GM23338 (cell line): ENCODE data around the gene DMWD. TPM values are rescaled to one million over a fixed set of nuclear protein-coding genes. Genes with fewer than 3 reads are reported as not detected.

Experiments used
- ATAC-seq: fragments of 200-7000 bp; cut with Tn5 transposase; 3 replicates; pipeline ENCODE4 v1.9.1; 2020
- DNase-seq: peaks from one replicate; pipeline ENCODE4 v3.0.0-alpha.2; 2015; ENCODE audit warnings: low spot score
- H2AFZ ChIP-seq: fragments of 200-600 bp; sonication (generic); 2 replicates; pipeline ENCODE4 v1.8.0; 2016; ENCODE audit warnings: antibody characterized with exemption, mild to moderate bottlenecking, moderate library complexity
- H3F3A ChIP-seq: fragments of 200-600 bp; sonication (generic); replicated peaks from 2 replicates; pipeline ENCODE4 v1.8.0; 2017; ENCODE audit warnings: antibody characterized with exemption, mixed run types, low read depth
- H3K27ac ChIP-seq: fragments of 200-600 bp; sonication (generic); 2 replicates; pipeline ENCODE4 v1.6.1; 2016; ENCODE audit warnings: low read depth
- H3K27me3 ChIP-seq: fragments of 200-600 bp; sonication (generic); 2 replicates; pipeline ENCODE4 v1.8.0; 2016; ENCODE audit warnings: mild to moderate bottlenecking, mixed run types, moderate library complexity; ENCODE audit not compliant: insufficient read depth
- H3K36me3 ChIP-seq: fragments of 200-600 bp; sonication (generic); 2 replicates; pipeline ENCODE4 v1.8.0; 2016; ENCODE audit warnings: mild to moderate bottlenecking; ENCODE audit not compliant: insufficient read depth
- H3K4me1 ChIP-seq: fragments of 200-600 bp; sonication (generic); 2 replicates; pipeline ENCODE4 v1.8.0; 2016; ENCODE audit warnings: mild to moderate bottlenecking, moderate library complexity; ENCODE audit not compliant: insufficient read depth
- H3K4me2 ChIP-seq: fragments of 200-600 bp; sonication (generic); 2 replicates; pipeline ENCODE4 v1.7.1; 2017; ENCODE audit warnings: mixed run types
- H3K4me3 ChIP-seq: fragments of 200-600 bp; sonication (generic); 2 replicates; pipeline ENCODE4 v1.6.1; 2016; ENCODE audit warnings: mixed run types
- H3K79me2 ChIP-seq: fragments of 200-600 bp; sonication (generic); replicated peaks from 2 replicates; pipeline ENCODE4 v1.8.0; 2017; ENCODE audit warnings: mild to moderate bottlenecking; ENCODE audit not compliant: insufficient read depth
- H3K9me2 ChIP-seq: fragments of 200-600 bp; sonication (generic); 2 replicates; pipeline ENCODE4 v1.8.0; 2017; ENCODE audit not compliant: insufficient read depth
- H4K20me1 ChIP-seq: fragments of 200-600 bp; sonication (generic); replicated peaks from 2 replicates; pipeline ENCODE4 v1.8.0; 2017; ENCODE audit warnings: mild to moderate bottlenecking; ENCODE audit not compliant: insufficient read depth
- H3K27ac Mint-ChIP-seq: 2 replicates; pipeline ENCODE4 v1.8.0; 2020; ENCODE audit warnings: inconsistent platforms, mild to moderate bottlenecking, moderate library complexity, mixed read lengths
- H3K27me3 Mint-ChIP-seq: 3 replicates; pipeline ENCODE4 v1.8.0; 2022; ENCODE audit warnings: low read depth, mild to moderate bottlenecking, moderate library complexity, mixed read lengths, inconsistent platforms; ENCODE audit not compliant: insufficient read depth, poor library complexity
- H3K36me3 Mint-ChIP-seq: 3 replicates; pipeline ENCODE4 v1.8.0; 2021; ENCODE audit warnings: low read depth, mild to moderate bottlenecking, inconsistent platforms, moderate library complexity, mixed read lengths
- H3K4me1 Mint-ChIP-seq: 3 replicates; pipeline ENCODE4 v1.8.0; 2020; ENCODE audit warnings: mild to moderate bottlenecking, inconsistent platforms, mixed read lengths
- H3K4me3 Mint-ChIP-seq: 3 replicates; pipeline ENCODE4 v1.8.0; 2021; ENCODE audit warnings: moderate library complexity, mild to moderate bottlenecking, inconsistent platforms, mixed read lengths
- H3K9me3 Mint-ChIP-seq: 3 replicates; pipeline ENCODE4 v1.8.0; 2020; ENCODE audit warnings: moderate library complexity, mild to moderate bottlenecking, inconsistent platforms, mixed read lengths
- CREB1 ChIP-seq: fragments of 250-450 bp; sonication (Bioruptor Pico); IDR thresholded peaks from 2 replicates; pipeline ENCODE4 v1.5.0; 2020; ENCODE audit warnings: low read depth, mild to moderate bottlenecking, moderate library complexity
- EZH2 ChIP-seq: fragments of 200-600 bp; sonication (generic); IDR thresholded peaks from one replicate; pipeline ENCODE4 v1.8.0; 2017; ENCODE audit warnings: antibody characterized with exemption, mild to moderate bottlenecking, low read depth; ENCODE audit not compliant: unreplicated experiment
- EZH2phosphoT487 ChIP-seq: fragments of 200-600 bp; sonication (generic); IDR thresholded peaks from one replicate; pipeline ENCODE4 v1.8.1; 2018; ENCODE audit warnings: antibody characterized with exemption; ENCODE audit not compliant: unreplicated experiment
- JUNB ChIP-seq: IDR thresholded peaks from one replicate; pipeline ENCODE4 v1.6.1; 2016; ENCODE audit warnings: antibody characterized with exemption; ENCODE audit not compliant: unreplicated experiment
- NANOG ChIP-seq: IDR thresholded peaks from 2 replicates; pipeline ENCODE4 v1.6.1; 2016; ENCODE audit warnings: antibody characterized with exemption, borderline replicate concordance
- POLR2AphosphoS5 ChIP-seq: IDR thresholded peaks from 2 replicates; pipeline ENCODE4 v1.6.1; 2016; ENCODE audit warnings: antibody characterized with exemption, low read depth
- STAT1 ChIP-seq: IDR thresholded peaks from one replicate; pipeline ENCODE4 v1.6.1; 2016; ENCODE audit warnings: antibody characterized with exemption; ENCODE audit not compliant: unreplicated experiment
- ZNF114 ChIP-seq: fragments of 250-450 bp; sonication (Bioruptor Pico); IDR thresholded peaks from 2 replicates; pipeline ENCODE4 v1.5.0; 2020; ENCODE audit warnings: mild to moderate bottlenecking, moderate library complexity
- ZNF331 ChIP-seq: fragments of 250-450 bp; sonication (Bioruptor Pico); IDR thresholded peaks from 2 replicates; pipeline ENCODE4 v1.5.0; 2020; ENCODE audit warnings: low read depth, mild to moderate bottlenecking, moderate library complexity
- polyA plus RNA-seq: library from polyadenylated mRNA; unstranded; fragments of >200 nt; fragmentation: Nextera tagmentation; extraction: Ambion mirVana; gene quantifications from 2 replicates; pipeline ENCODE4 v1.2.1, GENCODE V29; 2016
- total RNA-seq: library from RNA; depleted of rRNA; stranded (reverse); fragments of >200 nt; shearing (Covaris generic); gene quantifications from 2 replicates; pipeline ENCODE4 v1.2.3, GENCODE V29; 2014
- TF ChIP-seq, protein P1 (sequence below): IDR thresholded peaks from 2 replicates; pipeline ENCODE4 v1.6.1; 2016; ENCODE audit warnings: antibody characterized with exemption
- TF ChIP-seq, protein P2 (sequence below): fragments of 250-450 bp; sonication (Bioruptor Pico); IDR thresholded peaks from 2 replicates; pipeline ENCODE4 v1.5.0; 2020; ENCODE audit warnings: mild to moderate bottlenecking, moderate library complexity
- TF ChIP-seq, protein P3 (sequence below): IDR thresholded peaks from one replicate; pipeline ENCODE4 v1.6.1; 2018; ENCODE audit warnings: antibody characterized with exemption; ENCODE audit not compliant: unreplicated experiment
- TF ChIP-seq, protein P4 (sequence below), 2 experiments: fragments of 200-600 bp in 1 of 2; sonication (generic) in 1 of 2; conservative IDR thresholded peaks; 2 replicates each; pipeline versions ENCODE4 v1.5.1 to v1.6.1; 2016 to 2017; ENCODE audit warnings: antibody characterized with exemption in 2 of 2, low read depth in 2 of 2, mild to moderate bottlenecking in 2 of 2, moderate library complexity in 1 of 2

The DMWD gene
- total and polyA plus RNA-seq, 2 experiments from 2014 or later = 12.1 to 45.6 TPM

DNA sequence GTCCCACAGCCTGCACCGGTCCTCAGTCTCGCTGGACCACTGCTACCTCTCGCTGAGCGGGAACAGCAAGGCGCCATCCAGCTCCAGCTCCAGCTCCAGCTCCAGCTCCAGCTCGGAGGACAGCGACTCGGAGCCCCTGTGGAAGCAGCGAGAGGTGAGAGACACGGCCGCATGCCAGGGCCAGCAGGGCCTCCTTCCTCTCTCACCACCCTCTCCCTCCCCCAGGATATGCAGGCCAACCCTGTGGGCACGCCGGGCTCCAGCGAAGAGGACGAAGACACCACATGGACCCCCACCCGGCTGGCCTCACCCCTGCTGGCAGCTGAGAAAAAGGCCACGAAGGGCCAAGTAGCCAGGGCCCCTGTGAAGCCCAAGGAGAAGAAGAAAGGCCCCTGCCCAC is 30.9 kb downstream of the DMWD start:
- TF ChIP-seq POLR2AphosphoS5 (no peak), ZNF114 (CRISPR knock-in tag) (no peak), NANOG (no peak), ZNF331 (no peak), CREB1 (CRISPR knock-in tag) (no peak), JUNB (no peak), STAT1 (no peak), EZH2phosphoT487 (no peak), EZH2 (no peak)
- TF ChIP-seq, protein P1, sequence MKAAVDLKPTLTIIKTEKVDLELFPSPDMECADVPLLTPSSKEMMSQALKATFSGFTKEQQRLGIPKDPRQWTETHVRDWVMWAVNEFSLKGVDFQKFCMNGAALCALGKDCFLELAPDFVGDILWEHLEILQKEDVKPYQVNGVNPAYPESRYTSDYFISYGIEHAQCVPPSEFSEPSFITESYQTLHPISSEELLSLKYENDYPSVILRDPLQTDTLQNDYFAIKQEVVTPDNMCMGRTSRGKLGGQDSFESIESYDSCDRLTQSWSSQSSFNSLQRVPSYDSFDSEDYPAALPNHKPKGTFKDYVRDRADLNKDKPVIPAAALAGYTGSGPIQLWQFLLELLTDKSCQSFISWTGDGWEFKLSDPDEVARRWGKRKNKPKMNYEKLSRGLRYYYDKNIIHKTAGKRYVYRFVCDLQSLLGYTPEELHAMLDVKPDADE = no peak
- TF ChIP-seq, protein P2, sequence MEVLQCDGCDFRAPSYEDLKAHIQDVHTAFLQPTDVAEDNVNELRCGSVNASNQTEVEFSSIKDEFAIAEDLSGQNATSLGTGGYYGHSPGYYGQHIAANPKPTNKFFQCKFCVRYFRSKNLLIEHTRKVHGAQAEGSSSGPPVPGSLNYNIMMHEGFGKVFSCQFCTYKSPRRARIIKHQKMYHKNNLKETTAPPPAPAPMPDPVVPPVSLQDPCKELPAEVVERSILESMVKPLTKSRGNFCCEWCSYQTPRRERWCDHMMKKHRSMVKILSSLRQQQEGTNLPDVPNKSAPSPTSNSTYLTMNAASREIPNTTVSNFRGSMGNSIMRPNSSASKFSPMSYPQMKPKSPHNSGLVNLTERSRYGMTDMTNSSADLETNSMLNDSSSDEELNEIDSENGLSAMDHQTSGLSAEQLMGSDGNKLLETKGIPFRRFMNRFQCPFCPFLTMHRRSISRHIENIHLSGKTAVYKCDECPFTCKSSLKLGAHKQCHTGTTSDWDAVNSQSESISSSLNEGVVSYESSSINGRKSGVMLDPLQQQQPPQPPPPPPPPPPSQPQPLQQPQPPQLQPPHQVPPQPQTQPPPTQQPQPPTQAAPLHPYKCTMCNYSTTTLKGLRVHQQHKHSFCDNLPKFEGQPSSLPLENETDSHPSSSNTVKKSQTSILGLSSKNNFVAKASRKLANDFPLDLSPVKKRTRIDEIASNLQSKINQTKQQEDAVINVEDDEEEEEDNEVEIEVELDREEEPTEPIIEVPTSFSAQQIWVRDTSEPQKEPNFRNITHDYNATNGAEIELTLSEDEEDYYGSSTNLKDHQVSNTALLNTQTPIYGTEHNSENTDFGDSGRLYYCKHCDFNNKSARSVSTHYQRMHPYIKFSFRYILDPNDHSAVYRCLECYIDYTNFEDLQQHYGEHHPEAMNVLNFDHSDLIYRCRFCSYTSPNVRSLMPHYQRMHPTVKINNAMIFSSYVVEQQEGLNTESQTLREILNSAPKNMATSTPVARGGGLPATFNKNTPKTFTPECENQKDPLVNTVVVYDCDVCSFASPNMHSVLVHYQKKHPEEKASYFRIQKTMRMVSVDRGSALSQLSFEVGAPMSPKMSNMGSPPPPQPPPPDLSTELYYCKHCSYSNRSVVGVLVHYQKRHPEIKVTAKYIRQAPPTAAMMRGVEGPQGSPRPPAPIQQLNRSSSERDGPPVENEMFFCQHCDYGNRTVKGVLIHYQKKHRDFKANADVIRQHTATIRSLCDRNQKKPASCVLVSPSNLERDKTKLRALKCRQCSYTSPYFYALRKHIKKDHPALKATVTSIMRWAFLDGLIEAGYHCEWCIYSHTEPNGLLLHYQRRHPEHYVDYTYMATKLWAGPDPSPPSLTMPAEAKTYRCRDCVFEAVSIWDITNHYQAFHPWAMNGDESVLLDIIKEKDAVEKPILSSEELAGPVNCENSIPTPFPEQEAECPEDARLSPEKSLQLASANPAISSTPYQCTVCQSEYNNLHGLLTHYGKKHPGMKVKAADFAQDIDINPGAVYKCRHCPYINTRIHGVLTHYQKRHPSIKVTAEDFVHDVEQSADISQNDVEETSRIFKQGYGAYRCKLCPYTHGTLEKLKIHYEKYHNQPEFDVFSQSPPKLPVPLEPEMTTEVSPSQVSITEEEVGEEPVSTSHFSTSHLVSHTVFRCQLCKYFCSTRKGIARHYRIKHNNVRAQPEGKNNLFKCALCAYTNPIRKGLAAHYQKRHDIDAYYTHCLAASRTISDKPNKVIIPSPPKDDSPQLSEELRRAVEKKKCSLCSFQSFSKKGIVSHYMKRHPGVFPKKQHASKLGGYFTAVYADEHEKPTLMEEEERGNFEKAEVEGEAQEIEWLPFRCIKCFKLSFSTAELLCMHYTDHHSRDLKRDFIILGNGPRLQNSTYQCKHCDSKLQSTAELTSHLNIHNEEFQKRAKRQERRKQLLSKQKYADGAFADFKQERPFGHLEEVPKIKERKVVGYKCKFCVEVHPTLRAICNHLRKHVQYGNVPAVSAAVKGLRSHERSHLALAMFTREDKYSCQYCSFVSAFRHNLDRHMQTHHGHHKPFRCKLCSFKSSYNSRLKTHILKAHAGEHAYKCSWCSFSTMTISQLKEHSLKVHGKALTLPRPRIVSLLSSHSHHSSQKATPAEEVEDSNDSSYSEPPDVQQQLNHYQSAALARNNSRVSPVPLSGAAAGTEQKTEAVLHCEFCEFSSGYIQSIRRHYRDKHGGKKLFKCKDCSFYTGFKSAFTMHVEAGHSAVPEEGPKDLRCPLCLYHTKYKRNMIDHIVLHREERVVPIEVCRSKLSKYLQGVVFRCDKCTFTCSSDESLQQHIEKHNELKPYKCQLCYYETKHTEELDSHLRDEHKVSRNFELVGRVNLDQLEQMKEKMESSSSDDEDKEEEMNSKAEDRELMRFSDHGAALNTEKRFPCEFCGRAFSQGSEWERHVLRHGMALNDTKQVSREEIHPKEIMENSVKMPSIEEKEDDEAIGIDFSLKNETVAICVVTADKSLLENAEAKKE (CRISPR knock-in tag) = no peak
- TF ChIP-seq, protein P3, sequence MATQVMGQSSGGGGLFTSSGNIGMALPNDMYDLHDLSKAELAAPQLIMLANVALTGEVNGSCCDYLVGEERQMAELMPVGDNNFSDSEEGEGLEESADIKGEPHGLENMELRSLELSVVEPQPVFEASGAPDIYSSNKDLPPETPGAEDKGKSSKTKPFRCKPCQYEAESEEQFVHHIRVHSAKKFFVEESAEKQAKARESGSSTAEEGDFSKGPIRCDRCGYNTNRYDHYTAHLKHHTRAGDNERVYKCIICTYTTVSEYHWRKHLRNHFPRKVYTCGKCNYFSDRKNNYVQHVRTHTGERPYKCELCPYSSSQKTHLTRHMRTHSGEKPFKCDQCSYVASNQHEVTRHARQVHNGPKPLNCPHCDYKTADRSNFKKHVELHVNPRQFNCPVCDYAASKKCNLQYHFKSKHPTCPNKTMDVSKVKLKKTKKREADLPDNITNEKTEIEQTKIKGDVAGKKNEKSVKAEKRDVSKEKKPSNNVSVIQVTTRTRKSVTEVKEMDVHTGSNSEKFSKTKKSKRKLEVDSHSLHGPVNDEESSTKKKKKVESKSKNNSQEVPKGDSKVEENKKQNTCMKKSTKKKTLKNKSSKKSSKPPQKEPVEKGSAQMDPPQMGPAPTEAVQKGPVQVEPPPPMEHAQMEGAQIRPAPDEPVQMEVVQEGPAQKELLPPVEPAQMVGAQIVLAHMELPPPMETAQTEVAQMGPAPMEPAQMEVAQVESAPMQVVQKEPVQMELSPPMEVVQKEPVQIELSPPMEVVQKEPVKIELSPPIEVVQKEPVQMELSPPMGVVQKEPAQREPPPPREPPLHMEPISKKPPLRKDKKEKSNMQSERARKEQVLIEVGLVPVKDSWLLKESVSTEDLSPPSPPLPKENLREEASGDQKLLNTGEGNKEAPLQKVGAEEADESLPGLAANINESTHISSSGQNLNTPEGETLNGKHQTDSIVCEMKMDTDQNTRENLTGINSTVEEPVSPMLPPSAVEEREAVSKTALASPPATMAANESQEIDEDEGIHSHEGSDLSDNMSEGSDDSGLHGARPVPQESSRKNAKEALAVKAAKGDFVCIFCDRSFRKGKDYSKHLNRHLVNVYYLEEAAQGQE = no peak
- TF ChIP-seq, protein P4, sequence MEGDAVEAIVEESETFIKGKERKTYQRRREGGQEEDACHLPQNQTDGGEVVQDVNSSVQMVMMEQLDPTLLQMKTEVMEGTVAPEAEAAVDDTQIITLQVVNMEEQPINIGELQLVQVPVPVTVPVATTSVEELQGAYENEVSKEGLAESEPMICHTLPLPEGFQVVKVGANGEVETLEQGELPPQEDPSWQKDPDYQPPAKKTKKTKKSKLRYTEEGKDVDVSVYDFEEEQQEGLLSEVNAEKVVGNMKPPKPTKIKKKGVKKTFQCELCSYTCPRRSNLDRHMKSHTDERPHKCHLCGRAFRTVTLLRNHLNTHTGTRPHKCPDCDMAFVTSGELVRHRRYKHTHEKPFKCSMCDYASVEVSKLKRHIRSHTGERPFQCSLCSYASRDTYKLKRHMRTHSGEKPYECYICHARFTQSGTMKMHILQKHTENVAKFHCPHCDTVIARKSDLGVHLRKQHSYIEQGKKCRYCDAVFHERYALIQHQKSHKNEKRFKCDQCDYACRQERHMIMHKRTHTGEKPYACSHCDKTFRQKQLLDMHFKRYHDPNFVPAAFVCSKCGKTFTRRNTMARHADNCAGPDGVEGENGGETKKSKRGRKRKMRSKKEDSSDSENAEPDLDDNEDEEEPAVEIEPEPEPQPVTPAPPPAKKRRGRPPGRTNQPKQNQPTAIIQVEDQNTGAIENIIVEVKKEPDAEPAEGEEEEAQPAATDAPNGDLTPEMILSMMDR (conservative IDR thresholded peaks at IDR 0.05; ENCODE audit: low read depth in 2 of 2) = no peak
- no peaks in the 10 kb centered on the region for H3K9me2 ChIP-seq
- no peaks in the 10 kb centered on the region for H3K27me3 ChIP-seq
- Mint-ChIP-seq H3K27me3 (peaks cover 20% of the 10 kb centered on the region), H3K4me1 (peaks cover 21% of the 10 kb centered on the region), H3K27ac (no peak overlapping the region), H3K4me3 (no peak overlapping the region), H3K9me3 (no peaks in the 10 kb centered on the region; the same call in 2 of the 3 replicates), H3K36me3 (no peaks in the 10 kb centered on the region)
- peaks cover 27% of the 10 kb centered on the region for H3K4me1 ChIP-seq
- H3F3A ChIP-seq = no peaks in the 10 kb centered on the region
- no peaks in the 10 kb centered on the region for H3K36me3 ChIP-seq
- peak overlapping the region; percentile 47; the same call in 1 of the 2 replicates for H2AFZ ChIP-seq
- H3K4me3 ChIP-seq = no peak overlapping the region
- DNase-seq (no peak), ATAC-seq (no peak; the same call in 2 of the 3 replicates)
- no peak overlapping the region for H3K4me2 ChIP-seq
- H4K20me1 ChIP-seq = no peaks in the 10 kb centered on the region
- H3K27ac ChIP-seq = no peak overlapping the region
- H3K79me2 ChIP-seq = no peaks in the 10 kb centered on the region
